BLaER1 (cell line): ENCODE results near the gene ELAVL4.

Source experiments
- H3K27ac ChIP-seq: shearing (Covaris generic); formaldehyde crosslinking; 2 replicates; pipeline ENCODE4 v1.8.1; 2022
- H3K27me3 ChIP-seq: shearing (Covaris generic); formaldehyde crosslinking; 2 replicates; pipeline ENCODE4 v1.8.1; 2022
- H3K36me3 ChIP-seq: shearing (Covaris generic); formaldehyde crosslinking; 2 replicates; pipeline ENCODE4 v1.8.1; 2022
- H3K4me1 ChIP-seq: shearing (Covaris generic); formaldehyde crosslinking; 2 replicates; pipeline ENCODE4 v1.8.1; 2022
- H3K4me2 ChIP-seq: shearing (Covaris generic); formaldehyde crosslinking; 2 replicates; pipeline ENCODE4 v1.8.1; 2022
- H3K4me3 ChIP-seq: shearing (Covaris generic); formaldehyde crosslinking; 2 replicates; pipeline ENCODE4 v1.8.1; 2022
- H3K9ac ChIP-seq: shearing (Covaris generic); formaldehyde crosslinking; 2 replicates; pipeline ENCODE4 v1.8.1; 2022
- H3K9me3 ChIP-seq: shearing (Covaris generic); formaldehyde crosslinking; 2 replicates; pipeline ENCODE4 v1.8.1; 2022
- H4K20me1 ChIP-seq: shearing (Covaris generic); formaldehyde crosslinking; 2 replicates; pipeline ENCODE4 v1.8.1; 2022
- Cebpa-rat ChIP-seq: shearing (Covaris generic); IDR thresholded peaks from 2 replicates; pipeline ENCODE4 v1.8.1; 2022

ELAVL4 gene

GRCh38 chr1:50231209-50231608 lies 122.5 kb downstream of the ELAVL4 start:
- no peaks in the 10 kb centered on the region for H4K20me1 ChIP-seq
- no peak overlapping the region for H3K9ac ChIP-seq
- no peaks in the 10 kb centered on the region for H3K4me1 ChIP-seq
- H3K4me2 ChIP-seq = no peak overlapping the region
- H3K4me3 ChIP-seq = no peak overlapping the region
- H3K9me3 ChIP-seq = peaks cover 27% of the 10 kb centered on the region
- H3K27ac ChIP-seq = no peak overlapping the region
- no peaks in the 10 kb centered on the region for H3K27me3 ChIP-seq
- TF ChIP-seq Cebpa-rat = no peak
- no peaks in the 10 kb centered on the region for H3K36me3 ChIP-seq

GRCh38 chr1:50232336-50232735 lies 123.6 kb downstream of the ELAVL4 start:
- Histone ChIP-seq H3K4me1 (no peaks in the 10 kb centered on the region), H3K9me3 (peaks cover 18% of the 10 kb centered on the region), H3K27ac (no peak overlapping the region), H3K27me3 (no peaks in the 10 kb centered on the region), H3K36me3 (no peaks in the 10 kb centered on the region), H3K4me2 (no peak overlapping the region), H3K9ac (no peak overlapping the region), H3K4me3 (no peak overlapping the region), H4K20me1 (no peaks in the 10 kb centered on the region)
- no peak for TF ChIP-seq Cebpa-rat

GRCh38 chr1:50236656-50237055 lies 127.9 kb downstream of the ELAVL4 start:
- Histone ChIP-seq H3K9me3 (peaks cover 19% of the 10 kb centered on the region), H3K4me1 (no peaks in the 10 kb centered on the region), H3K27me3 (no peaks in the 10 kb centered on the region), H3K36me3 (no peaks in the 10 kb centered on the region), H3K9ac (no peak overlapping the region), H3K27ac (no peak overlapping the region), H3K4me2 (no peak overlapping the region), H3K4me3 (no peak overlapping the region), H4K20me1 (no peaks in the 10 kb centered on the region)
- TF ChIP-seq Cebpa-rat = no peak

- H3K4me1 ChIP-seq = no peaks in the 10 kb centered on the region
- no peaks in the 10 kb centered on the region for H4K20me1 ChIP-seq
- TF ChIP-seq Cebpa-rat = no peak
- peaks cover 21% of the 10 kb centered on the region for H3K9me3 ChIP-seq
- no peak overlapping the region for H3K27ac ChIP-seq
- H3K36me3 ChIP-seq = no peaks in the 10 kb centered on the region
- no peak overlapping the region for H3K4me3 ChIP-seq
- H3K4me2 ChIP-seq = no peak overlapping the region
- H3K27me3 ChIP-seq = no peaks in the 10 kb centered on the region
- no peak overlapping the region for H3K9ac ChIP-seq
Measured at GRCh38 chr1:50237056-50237455, 128.3 kb downstream of the ELAVL4 start.

- no peak for TF ChIP-seq Cebpa-rat
- Histone ChIP-seq H3K4me2 (peak overlapping the region; percentile 66), H3K36me3 (no peaks in the 10 kb centered on the region), H3K4me3 (no peak overlapping the region), H3K27ac (peak overlapping the region; percentile 35; the same call in 1 of the 2 replicates), H4K20me1 (no peaks in the 10 kb centered on the region), H3K9ac (no peak overlapping the region), H3K27me3 (no peaks in the 10 kb centered on the region), H3K9me3 (peaks cover 8% of the 10 kb centered on the region), H3K4me1 (peaks cover 22% of the 10 kb centered on the region)
Measured at GRCh38 chr1:50243939-50244338, 135.2 kb downstream of the ELAVL4 start.

GRCh38 chr1:50246869-50247268 lies 138.1 kb downstream of the ELAVL4 start:
- Histone ChIP-seq H3K9ac (no peak overlapping the region), H3K27ac (no peak overlapping the region), H3K36me3 (no peaks in the 10 kb centered on the region), H3K4me1 (peaks cover 52% of the 10 kb centered on the region), H3K4me3 (no peak overlapping the region), H3K27me3 (no peaks in the 10 kb centered on the region), H3K9me3 (peaks cover 7% of the 10 kb centered on the region; the same call in 1 of the 2 replicates), H4K20me1 (no peaks in the 10 kb centered on the region), H3K4me2 (no peak overlapping the region)
- TF ChIP-seq Cebpa-rat = no peak

GRCh38 chr1:50251702-50252101 lies 143.0 kb downstream of the ELAVL4 start:
- Histone ChIP-seq H3K27me3 (no peaks in the 10 kb centered on the region), H3K4me3 (peak overlapping the region; percentile 49), H3K36me3 (no peaks in the 10 kb centered on the region), H3K9me3 (peaks cover 7% of the 10 kb centered on the region; the same call in 1 of the 2 replicates), H3K4me1 (peaks cover 43% of the 10 kb centered on the region), H3K4me2 (peak overlapping the region; percentile 84), H4K20me1 (no peaks in the 10 kb centered on the region), H3K9ac (peak overlapping the region; percentile 56; the same call in 1 of the 2 replicates), H3K27ac (peak overlapping the region; percentile 58)
- no peak for TF ChIP-seq Cebpa-rat

GRCh38 chr1:50252196-50252595 lies 143.5 kb downstream of the ELAVL4 start:
- 0 out of 2 replicates have a peak overlapping the region, but pooled peaks have one; percentile 49 for H3K4me3 ChIP-seq
- H3K4me2 ChIP-seq = peak overlapping the region; percentile 84
- no peaks in the 10 kb centered on the region for H4K20me1 ChIP-seq
- H3K27ac ChIP-seq = no peak overlapping the region
- no peaks in the 10 kb centered on the region for H3K27me3 ChIP-seq
- TF ChIP-seq Cebpa-rat = no peak
- H3K9me3 ChIP-seq = peaks cover 7% of the 10 kb centered on the region; the same call in 1 of the 2 replicates
- no peaks in the 10 kb centered on the region for H3K36me3 ChIP-seq
- peaks cover 43% of the 10 kb centered on the region for H3K4me1 ChIP-seq
- H3K9ac ChIP-seq = no peak overlapping the region
